ENCODE results near the gene AADACL3. TPM values are rescaled to one million over a fixed set of nuclear protein-coding genes. Genes with fewer than 3 reads are reported as not detected.
A peak's percentile ranks its signal among the peaks of the same experiment; 100 is the strongest.

Gene AADACL3
- total and polyA plus RNA-seq, 2 experiments from 2014 or later, result not detected

- H2AFZ ChIP-seq, result no peak overlapping the region
- no peak for DNase-seq
- no peaks in the 10 kb centered on the region for H3K36me3 ChIP-seq (ENCODE audit: low read depth)
- no peaks in the 10 kb centered on the region for H4K20me1 ChIP-seq (ENCODE audit: insufficient read depth)
- 63 to 69% methylated on average over 4 of the region's 4 CpGs for whole genome bisulfite sequencing, 2 experiments (ENCODE audit: low coverage in 1 of 2, low lambda C conversion rate in 2 of 2, missing lambda C conversion rate in 2 of 2)
- peaks cover 1% of the 10 kb centered on the region for H3K9me3 ChIP-seq (ENCODE audit: low read depth)
- no peak overlapping the region for H3K9ac ChIP-seq
- H3K4me2 ChIP-seq (ENCODE audit: unreplicated experiment), result no peak overlapping the region
- H3K4me1 ChIP-seq (ENCODE audit: insufficient read depth), result no peaks in the 10 kb centered on the region
- TF ChIP-seq EZH2 (IDR thresholded peaks at IDR 0.05; ENCODE audit: insufficient read depth, poor library complexity, severe bottlenecking), result no peak
- no peak overlapping the region for H3K4me3 ChIP-seq
- no peaks in the 10 kb centered on the region for H3F3A ChIP-seq (ENCODE audit: insufficient read depth)
- no peaks in the 10 kb centered on the region for H3K9me2 ChIP-seq (ENCODE audit: insufficient read depth)
- no peaks in the 10 kb centered on the region for H3K79me2 ChIP-seq (ENCODE audit: insufficient read depth)
- in situ Hi-C loops (cut with MboI), result no loop called here
- H3K27ac ChIP-seq, result no peak overlapping the region
- no peaks in the 10 kb centered on the region for H3K27me3 ChIP-seq (replicated peaks; ENCODE audit: insufficient read depth)
Observed at GRCh38 chr1:12754738-12755137, 38.8 kb downstream of the AADACL3 start.

- H3K36me3 ChIP-seq (ENCODE audit: low read depth), result no peaks in the 10 kb centered on the region
- in situ Hi-C loops (cut with MboI), result no loop called here
- H3K27ac ChIP-seq, result no peak overlapping the region
- H3F3A ChIP-seq (ENCODE audit: insufficient read depth), result no peaks in the 10 kb centered on the region
- no peak overlapping the region for H3K4me2 ChIP-seq (ENCODE audit: unreplicated experiment)
- H2AFZ ChIP-seq, result no peak overlapping the region
- H3K9me2 ChIP-seq (ENCODE audit: insufficient read depth), result no peaks in the 10 kb centered on the region
- no peak overlapping the region for H3K9ac ChIP-seq
- TF ChIP-seq EZH2 (IDR thresholded peaks at IDR 0.05; ENCODE audit: insufficient read depth, poor library complexity, severe bottlenecking) (no peak), EZH2phosphoT487 (IDR thresholded peaks at IDR 0.05; ENCODE audit: insufficient read depth, low read depth) (no peak)
- H3K79me2 ChIP-seq (ENCODE audit: insufficient read depth), result no peaks in the 10 kb centered on the region
- no peaks in the 10 kb centered on the region for H3K4me1 ChIP-seq (ENCODE audit: insufficient read depth)
- no peaks in the 10 kb centered on the region for H4K20me1 ChIP-seq (ENCODE audit: insufficient read depth)
- no peak overlapping the region for H3K4me3 ChIP-seq
- no peaks in the 10 kb centered on the region for H3K27me3 ChIP-seq (replicated peaks; ENCODE audit: insufficient read depth)
- WGBS, 2 experiments (ENCODE audit: low coverage in 1 of 2, low lambda C conversion rate in 2 of 2, missing lambda C conversion rate in 2 of 2), result 27 to 35% methylated on average over 2 of the region's 2 CpGs
- DNase-seq, result no peak
- H3K9me3 ChIP-seq (ENCODE audit: low read depth), result no peaks in the 10 kb centered on the region
Observed at GRCh38 chr1:12756273-12756672, 40.4 kb downstream of the AADACL3 start.

GRCh38 chr1:12756768-12757413 lies 41.0 kb downstream of the AADACL3 start:
- no peaks in the 10 kb centered on the region for H3K9me2 ChIP-seq (ENCODE audit: insufficient read depth)
- H3K9me3 ChIP-seq (ENCODE audit: low read depth), result no peaks in the 10 kb centered on the region
- H4K20me1 ChIP-seq (ENCODE audit: insufficient read depth), result no peaks in the 10 kb centered on the region
- no peaks in the 10 kb centered on the region for H3K36me3 ChIP-seq (ENCODE audit: low read depth)
- DNase-seq, result peak; percentile 32
- no peak overlapping the region for H3K4me3 ChIP-seq
- no peaks in the 10 kb centered on the region for H3K79me2 ChIP-seq (ENCODE audit: insufficient read depth)
- no peak overlapping the region for H3K27ac ChIP-seq
- no peak overlapping the region for H3K4me2 ChIP-seq (ENCODE audit: unreplicated experiment)
- H3K9ac ChIP-seq, result no peak overlapping the region
- WGBS, 2 experiments (ENCODE audit: low coverage in 1 of 2, low lambda C conversion rate in 2 of 2, missing lambda C conversion rate in 2 of 2), result 4 to 7% methylated on average over 6 of the region's 6 CpGs
- TF ChIP-seq EZH2 (IDR thresholded peaks at IDR 0.05; ENCODE audit: insufficient read depth, poor library complexity, severe bottlenecking) (no peak), EZH2phosphoT487 (IDR thresholded peaks at IDR 0.05; ENCODE audit: insufficient read depth, low read depth) (no peak)
- no peaks in the 10 kb centered on the region for H3K27me3 ChIP-seq (replicated peaks; ENCODE audit: insufficient read depth)
- H3F3A ChIP-seq (ENCODE audit: insufficient read depth), result no peaks in the 10 kb centered on the region
- H2AFZ ChIP-seq, result no peak overlapping the region
- in situ Hi-C loops (cut with MboI), result no loop called here
- H3K4me1 ChIP-seq (ENCODE audit: insufficient read depth), result no peaks in the 10 kb centered on the region

- Histone ChIP-seq H3K4me2 (ENCODE audit: unreplicated experiment) (no peak overlapping the region), H3K9me2 (ENCODE audit: insufficient read depth) (no peaks in the 10 kb centered on the region), H3F3A (ENCODE audit: insufficient read depth) (no peaks in the 10 kb centered on the region), H3K9ac (no peak overlapping the region), H3K9me3 (ENCODE audit: low read depth) (no peaks in the 10 kb centered on the region), H3K36me3 (ENCODE audit: low read depth) (no peaks in the 10 kb centered on the region), H3K27me3 (replicated peaks; ENCODE audit: insufficient read depth) (no peaks in the 10 kb centered on the region), H3K27ac (no peak overlapping the region), H3K4me1 (ENCODE audit: insufficient read depth) (no peaks in the 10 kb centered on the region), H2AFZ (no peak overlapping the region), H3K4me3 (no peak overlapping the region), H3K79me2 (ENCODE audit: insufficient read depth) (no peaks in the 10 kb centered on the region), H4K20me1 (ENCODE audit: insufficient read depth) (no peaks in the 10 kb centered on the region)
- WGBS, 2 experiments (ENCODE audit: low coverage in 1 of 2, low lambda C conversion rate in 2 of 2, missing lambda C conversion rate in 2 of 2), result 47 to 49% methylated on average over 6 of the region's 6 CpGs
- TF ChIP-seq EZH2 (IDR thresholded peaks at IDR 0.05; ENCODE audit: insufficient read depth, poor library complexity, severe bottlenecking), result no peak
- no peak for TF ChIP-seq EZH2phosphoT487 (IDR thresholded peaks at IDR 0.05; ENCODE audit: insufficient read depth, low read depth)
- in situ Hi-C loops (cut with MboI), result no loop called here
- DNase-seq, result no peak
Observed at GRCh38 chr1:12757836-12758235, 41.9 kb downstream of the AADACL3 start.
